HG03139 (cell line): ENCODE data around the gene ARRB2.

ENCODE experiments used
- ATAC-seq: cut with Tn5 transposase; IDR thresholded peaks from one replicate; pipeline ENCODE4 v1.9.1; 2021; ENCODE audit not compliant: unreplicated experiment

Gene ARRB2

GRCh38 chr17:4751932-4752331 is 41.5 kb downstream of the ARRB2 start:
- ATAC-seq: no peak

- ATAC-seq: no peak
These were observed 43.0 kb downstream of the ARRB2 start for GRCh38 chr17:4753392-4753791.

GRCh38 chr17:4759776-4760236 is 49.4 kb downstream of the ARRB2 start:
- no peak for ATAC-seq

GRCh38 chr17:4764595-4764994 is 54.2 kb downstream of the ARRB2 start:
- ATAC-seq: no peak

- no peak for ATAC-seq
These were observed 55.8 kb downstream of the ARRB2 start for GRCh38 chr17:4766201-4766600.

- no peak for ATAC-seq
These were observed 56.3 kb downstream of the ARRB2 start for GRCh38 chr17:4766723-4767122.

- ATAC-seq: no peak
These were observed 57.9 kb downstream of the ARRB2 start for GRCh38 chr17:4768298-4768697.

GRCh38 chr17:4769628-4770027 is 59.2 kb downstream of the ARRB2 start:
- ATAC-seq: no peak
